Measurements from ENCODE around the gene TKFC.

The TKFC gene

GRCh38 chr11:61303725-61304124 lies 29.3 kb upstream of the TKFC start:
- peaks cover 31% of the 10 kb centered on the region for H3K36me3 ChIP-seq (ENCODE audit: insufficient read depth, low read length)
- peaks cover 4% of the 10 kb centered on the region; the same call in 1 of the 2 replicates for H3K4me1 ChIP-seq (ENCODE audit: insufficient read depth, low read length)
- H3K9me3 ChIP-seq (ENCODE audit: control insufficient read depth, insufficient read depth, low read length): no peaks in the 10 kb centered on the region
- H3K9ac ChIP-seq (ENCODE audit: low read depth, low read length): no peak overlapping the region

- Histone ChIP-seq H3K9ac (ENCODE audit: low read depth, low read length) (no peak overlapping the region), H3K36me3 (ENCODE audit: insufficient read depth, low read length) (peaks cover 48% of the 10 kb centered on the region), H3K4me1 (ENCODE audit: insufficient read depth, low read length) (no peaks in the 10 kb centered on the region), H3K9me3 (ENCODE audit: control insufficient read depth, insufficient read depth, low read length) (no peaks in the 10 kb centered on the region)
These were observed 27.6 kb upstream of the TKFC start for GRCh38 chr11:61305417-61305816.

DNA sequence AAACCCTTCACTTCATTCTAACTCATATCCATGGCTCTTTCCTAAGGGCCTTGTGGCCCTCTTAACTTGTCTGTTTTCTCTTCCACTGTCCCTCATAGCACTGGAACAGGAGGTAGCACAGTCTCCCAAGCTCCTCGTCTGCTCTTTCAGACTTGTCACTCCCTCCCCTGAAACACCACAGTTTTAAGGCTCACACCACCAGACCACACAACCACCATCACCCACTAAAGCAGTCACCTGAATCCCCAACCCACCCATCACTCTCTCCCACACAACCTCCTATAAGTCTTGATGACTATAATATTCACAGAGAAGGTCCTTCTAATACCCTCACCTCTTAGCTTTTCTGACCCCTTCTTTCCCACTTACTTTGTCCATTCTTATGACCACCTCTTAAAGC lies 26.8 kb upstream of the TKFC start:
- H3K9ac ChIP-seq (ENCODE audit: low read depth, low read length): no peak overlapping the region
- H3K4me1 ChIP-seq (ENCODE audit: insufficient read depth, low read length): no peaks in the 10 kb centered on the region
- H3K9me3 ChIP-seq (ENCODE audit: control insufficient read depth, insufficient read depth, low read length): no peaks in the 10 kb centered on the region
- peaks cover 53% of the 10 kb centered on the region for H3K36me3 ChIP-seq (ENCODE audit: insufficient read depth, low read length)

DNA sequence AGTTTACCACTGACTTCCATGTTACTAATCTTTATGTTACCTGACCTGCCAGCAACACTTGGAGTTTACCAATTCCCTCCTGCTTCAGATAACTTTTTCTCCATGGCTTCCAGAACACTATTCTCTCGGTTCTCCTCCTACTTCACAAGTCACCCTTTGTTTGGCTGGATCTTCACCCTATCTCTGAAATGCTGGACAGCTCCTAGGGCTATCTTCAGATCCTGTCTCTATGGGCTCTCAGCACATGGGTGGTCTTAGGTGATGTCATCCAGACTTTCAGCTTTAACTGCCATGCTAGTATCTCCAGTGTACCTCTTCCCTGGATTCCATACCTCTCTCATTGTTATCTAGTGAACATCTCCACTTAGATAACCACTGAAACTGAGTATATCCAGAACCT lies 25.7 kb upstream of the TKFC start:
- Histone ChIP-seq H3K9ac (ENCODE audit: low read depth, low read length) (no peak overlapping the region), H3K36me3 (ENCODE audit: insufficient read depth, low read length) (peaks cover 56% of the 10 kb centered on the region), H3K4me1 (ENCODE audit: insufficient read depth, low read length) (no peaks in the 10 kb centered on the region), H3K9me3 (ENCODE audit: control insufficient read depth, insufficient read depth, low read length) (no peaks in the 10 kb centered on the region)

DNA sequence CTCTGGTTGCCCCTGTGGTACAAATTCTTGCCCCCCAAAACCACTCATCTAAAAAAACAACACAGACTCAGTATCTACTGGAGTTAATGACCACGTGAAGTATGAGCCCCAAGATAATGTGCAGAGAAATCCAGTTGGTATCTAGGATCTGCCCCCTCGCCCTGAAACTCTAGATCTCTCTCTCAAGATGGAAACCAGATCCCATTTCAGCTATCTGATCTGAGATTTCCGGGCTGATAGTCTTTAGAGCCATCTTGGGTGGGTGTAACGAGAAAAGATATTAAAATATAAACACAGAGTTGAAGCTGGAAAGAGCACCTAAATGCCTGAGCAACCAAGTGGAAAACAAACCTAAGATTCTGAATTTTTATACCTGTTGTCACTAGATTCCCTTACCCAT lies 23.9 kb upstream of the TKFC start:
- no peak overlapping the region for H3K9ac ChIP-seq (ENCODE audit: low read depth, low read length)
- no peaks in the 10 kb centered on the region for H3K9me3 ChIP-seq (ENCODE audit: control insufficient read depth, insufficient read depth, low read length)
- no peaks in the 10 kb centered on the region for H3K4me1 ChIP-seq (ENCODE audit: insufficient read depth, low read length)
- H3K36me3 ChIP-seq (ENCODE audit: insufficient read depth, low read length): peaks cover 65% of the 10 kb centered on the region

GRCh38 chr11:61309739-61310138 lies 23.3 kb upstream of the TKFC start:
- no peaks in the 10 kb centered on the region for H3K9me3 ChIP-seq (ENCODE audit: control insufficient read depth, insufficient read depth, low read length)
- peaks cover 66% of the 10 kb centered on the region for H3K36me3 ChIP-seq (ENCODE audit: insufficient read depth, low read length)
- no peak overlapping the region for H3K9ac ChIP-seq (ENCODE audit: low read depth, low read length)
- H3K4me1 ChIP-seq (ENCODE audit: insufficient read depth, low read length): no peaks in the 10 kb centered on the region

GRCh38 chr11:61310749-61311148 lies 22.3 kb upstream of the TKFC start:
- no peak overlapping the region for H3K9ac ChIP-seq (ENCODE audit: low read depth, low read length)
- H3K36me3 ChIP-seq (ENCODE audit: insufficient read depth, low read length): peaks cover 66% of the 10 kb centered on the region
- no peaks in the 10 kb centered on the region for H3K9me3 ChIP-seq (ENCODE audit: control insufficient read depth, insufficient read depth, low read length)
- H3K4me1 ChIP-seq (ENCODE audit: insufficient read depth, low read length): no peaks in the 10 kb centered on the region

- Histone ChIP-seq H3K36me3 (ENCODE audit: insufficient read depth, low read length) (peaks cover 38% of the 10 kb centered on the region), H3K4me1 (ENCODE audit: insufficient read depth, low read length) (no peaks in the 10 kb centered on the region), H3K9ac (ENCODE audit: low read depth, low read length) (no peak overlapping the region), H3K9me3 (ENCODE audit: control insufficient read depth, insufficient read depth, low read length) (no peaks in the 10 kb centered on the region; the same call in 1 of the 2 replicates)
These were observed 17.8 kb upstream of the TKFC start for GRCh38 chr11:61315260-61315659.

GRCh38 chr11:61325649-61326414 lies 7.2 kb upstream of the TKFC start:
- Histone ChIP-seq H3K4me1 (ENCODE audit: insufficient read depth, low read length) (no peaks in the 10 kb centered on the region), H3K9me3 (ENCODE audit: control insufficient read depth, insufficient read depth, low read length) (no peaks in the 10 kb centered on the region), H3K36me3 (ENCODE audit: insufficient read depth, low read length) (peaks cover 70% of the 10 kb centered on the region), H3K9ac (ENCODE audit: low read depth, low read length) (no peak overlapping the region)

DNA sequence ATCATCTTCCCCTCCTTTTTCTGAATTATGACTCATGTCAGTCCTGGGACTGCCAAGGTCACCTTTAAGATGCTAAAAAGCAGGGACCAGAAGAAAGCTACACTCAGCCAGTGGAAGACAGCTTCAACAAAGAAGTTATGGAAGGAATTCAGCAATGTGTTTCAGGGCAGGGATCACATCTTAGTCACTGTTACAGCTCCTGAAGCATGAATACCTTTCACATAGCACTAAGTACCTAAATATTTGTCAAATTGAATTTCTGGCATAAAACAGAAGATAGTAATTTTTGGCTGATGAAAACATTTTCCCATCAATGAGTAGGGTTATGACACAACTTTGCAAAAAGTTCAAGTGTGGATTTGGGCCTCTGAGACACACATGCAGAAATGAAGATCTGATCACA lies 5.4 kb upstream of the TKFC start:
- H3K36me3 ChIP-seq (ENCODE audit: insufficient read depth, low read length): peaks cover 58% of the 10 kb centered on the region
- H3K4me1 ChIP-seq (ENCODE audit: insufficient read depth, low read length): peaks cover 9% of the 10 kb centered on the region
- no peaks in the 10 kb centered on the region for H3K9me3 ChIP-seq (ENCODE audit: control insufficient read depth, insufficient read depth, low read length)
- H3K9ac ChIP-seq (ENCODE audit: low read depth, low read length): no peak overlapping the region

- H3K9ac ChIP-seq (ENCODE audit: low read depth, low read length): no peak overlapping the region
- peaks cover 52% of the 10 kb centered on the region for H3K36me3 ChIP-seq (ENCODE audit: insufficient read depth, low read length)
- no peaks in the 10 kb centered on the region for H3K9me3 ChIP-seq (ENCODE audit: control insufficient read depth, insufficient read depth, low read length)
- peaks cover 9% of the 10 kb centered on the region for H3K4me1 ChIP-seq (ENCODE audit: insufficient read depth, low read length)
These were observed 4.7 kb upstream of the TKFC start for GRCh38 chr11:61328351-61328750.

- Histone ChIP-seq H3K4me1 (ENCODE audit: insufficient read depth, low read length) (peaks cover 9% of the 10 kb centered on the region), H3K9me3 (ENCODE audit: control insufficient read depth, insufficient read depth, low read length) (no peaks in the 10 kb centered on the region), H3K36me3 (ENCODE audit: insufficient read depth, low read length) (peaks cover 40% of the 10 kb centered on the region), H3K9ac (ENCODE audit: low read depth, low read length) (no peak overlapping the region)
These were observed 3.2 kb upstream of the TKFC start for GRCh38 chr11:61329871-61330270.

DNA sequence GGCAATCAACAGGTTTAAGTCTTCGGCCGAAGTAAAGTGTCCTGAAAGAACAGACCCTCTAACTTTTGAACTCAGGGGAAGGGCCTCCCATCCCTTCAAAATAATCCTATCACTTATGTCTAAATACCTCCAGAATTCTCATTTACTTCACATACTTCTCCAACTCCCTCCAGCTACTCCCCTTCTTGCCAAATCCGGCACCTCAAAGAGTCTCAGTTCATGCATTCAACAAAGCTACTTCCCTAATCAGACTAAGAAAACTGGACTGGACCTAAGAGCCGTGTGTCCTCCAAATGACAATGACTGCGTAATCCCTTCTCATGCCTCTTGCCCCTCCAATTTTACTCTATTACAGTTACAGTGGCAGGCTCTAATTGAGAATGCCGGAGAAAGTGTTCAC lies 1.4 kb upstream of the TKFC start:
- Histone ChIP-seq H3K9me3 (ENCODE audit: control insufficient read depth, insufficient read depth, low read length) (no peaks in the 10 kb centered on the region), H3K4me1 (ENCODE audit: insufficient read depth, low read length) (peaks cover 11% of the 10 kb centered on the region), H3K9ac (ENCODE audit: low read depth, low read length) (peak overlapping the region; percentile 88), H3K36me3 (ENCODE audit: insufficient read depth, low read length) (peaks cover 24% of the 10 kb centered on the region)

DNA sequence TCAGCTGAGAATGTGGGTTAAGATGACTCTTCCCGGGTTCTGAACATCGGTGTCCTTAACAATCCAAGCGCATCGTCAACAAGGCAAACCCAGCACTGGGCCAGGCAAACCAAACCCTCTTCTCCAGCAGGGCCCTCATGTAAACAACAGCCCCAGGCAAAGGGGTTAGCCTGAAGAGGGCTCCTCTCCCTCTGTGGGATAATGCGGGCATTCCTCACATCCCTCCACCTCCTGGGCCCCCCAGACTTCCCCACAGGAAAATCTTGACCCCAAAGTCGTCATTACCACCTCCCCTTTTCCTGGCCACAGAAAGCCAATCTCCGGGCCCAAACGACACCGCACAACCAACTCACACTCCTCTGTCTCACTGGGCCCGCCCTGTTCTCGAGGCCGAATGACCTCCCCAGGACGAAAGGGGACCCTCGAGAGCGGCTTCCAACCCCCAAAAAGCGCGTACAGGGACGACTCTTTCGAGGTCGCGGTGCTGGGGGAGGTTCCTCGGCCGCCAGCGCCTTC lies 689 bp upstream of the TKFC start:
- Histone ChIP-seq H3K9me3 (ENCODE audit: control insufficient read depth, insufficient read depth, low read length) (no peaks in the 10 kb centered on the region), H3K36me3 (ENCODE audit: insufficient read depth, low read length) (peaks cover 20% of the 10 kb centered on the region), H3K9ac (ENCODE audit: low read depth, low read length) (peak overlapping the region; percentile 88), H3K4me1 (ENCODE audit: insufficient read depth, low read length) (peaks cover 11% of the 10 kb centered on the region)

Data from ES-I3 (cell line).